Duodenal mucosa (tissue), 2 donors: ENCODE results near the gene PLG.
"Not testable (repeated sequence)": the region's sequence is repeated elsewhere in the genome, so short reads cannot be mapped to it uniquely, and the experiment has no call there.

Source experiments
- H3K27ac ChIP-seq: one replicate; pipeline ENCODE4 v1.7.0; 2013; ENCODE audit warnings: low read depth, low read length
- H3K27me3 ChIP-seq, 2 donors: one replicate each; pipeline ENCODE4 v1.7.0; 2013; ENCODE audit warnings: low read length in 2 of 2, control low read depth in 1 of 2; ENCODE audit not compliant: insufficient read depth in 2 of 2, control insufficient read depth in 1 of 2
- H3K36me3 ChIP-seq, 2 donors: one replicate each; pipeline ENCODE4 v1.7.0; 2013; ENCODE audit warnings: low read length in 2 of 2, control low read depth in 1 of 2; ENCODE audit not compliant: insufficient read depth in 2 of 2, control insufficient read depth in 1 of 2
- H3K4me1 ChIP-seq, 2 donors: one replicate each; pipeline ENCODE4 v1.7.0; 2013; ENCODE audit warnings: low read length in 2 of 2, control low read depth in 1 of 2; ENCODE audit not compliant: insufficient read depth in 2 of 2, control insufficient read depth in 1 of 2
- H3K4me3 ChIP-seq, 2 donors: one replicate each; pipeline ENCODE4 v1.7.0; 2013; ENCODE audit warnings: low read length in 2 of 2, low read depth in 1 of 2
- H3K9ac ChIP-seq, 2 donors: one replicate each; pipeline ENCODE4 v1.7.0; 2013; ENCODE audit warnings: low read length in 2 of 2, low read depth in 1 of 2
- H3K9me3 ChIP-seq, 2 donors: one replicate each; pipeline ENCODE4 v1.7.0; 2013; ENCODE audit warnings: low read length in 2 of 2, control low read depth in 1 of 2; ENCODE audit not compliant: control insufficient read depth in 1 of 2

PLG gene

DNA sequence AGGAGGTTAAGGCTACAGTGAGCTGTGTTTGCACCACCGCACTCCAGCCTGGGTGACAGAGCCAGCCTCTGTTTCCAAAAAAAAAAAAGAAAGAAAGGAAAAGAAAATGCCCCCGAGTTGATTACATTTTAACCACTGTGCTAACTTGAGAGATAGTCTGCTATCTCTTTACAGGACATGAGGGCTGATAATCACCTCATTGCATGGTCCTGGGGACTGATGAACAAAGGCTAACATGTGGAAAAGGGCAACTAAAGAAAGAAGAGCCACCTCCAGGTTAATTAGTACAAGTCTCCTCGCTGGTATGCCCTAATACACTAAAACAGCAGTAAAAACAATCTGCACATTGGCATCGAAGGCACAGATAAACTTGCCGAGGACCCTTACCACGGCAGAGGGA, 4.2 kb upstream of the PLG start:
- Histone ChIP-seq H3K4me3 (no peak overlapping the region), H3K9ac (no peak overlapping the region), H3K27ac (no peak overlapping the region), H3K4me1 (no peaks in the 10 kb centered on the region), H3K36me3 (no peaks in the 10 kb centered on the region), H3K27me3 (no peaks in the 10 kb centered on the region), H3K9me3 (no peaks in the 10 kb centered on the region)

DNA sequence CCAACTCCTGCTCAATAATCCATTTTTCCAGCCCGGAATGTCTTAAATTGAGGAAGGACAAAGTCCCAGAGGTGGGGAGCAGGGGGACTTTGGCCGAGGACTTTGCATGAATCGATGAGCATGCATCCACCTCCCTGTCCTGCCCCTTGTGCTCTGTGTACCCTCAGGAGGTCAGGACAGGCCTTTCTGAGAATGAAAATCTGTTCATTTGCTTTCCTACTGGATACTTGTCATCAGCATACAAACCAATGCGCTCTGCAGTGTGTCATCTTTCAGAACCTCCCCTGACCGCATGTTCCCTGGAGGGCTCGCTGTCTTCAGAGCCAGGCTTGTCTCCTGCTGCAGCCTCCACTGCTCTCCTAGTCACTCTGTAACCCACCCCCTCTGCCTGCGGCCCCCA, 2.6 kb downstream of the PLG start:
- not testable (repeated sequence) for H3K27ac ChIP-seq, H3K4me1 ChIP-seq, H3K27me3 ChIP-seq, H3K36me3 ChIP-seq, H3K9ac ChIP-seq, H3K9me3 ChIP-seq, H3K4me3 ChIP-seq

DNA sequence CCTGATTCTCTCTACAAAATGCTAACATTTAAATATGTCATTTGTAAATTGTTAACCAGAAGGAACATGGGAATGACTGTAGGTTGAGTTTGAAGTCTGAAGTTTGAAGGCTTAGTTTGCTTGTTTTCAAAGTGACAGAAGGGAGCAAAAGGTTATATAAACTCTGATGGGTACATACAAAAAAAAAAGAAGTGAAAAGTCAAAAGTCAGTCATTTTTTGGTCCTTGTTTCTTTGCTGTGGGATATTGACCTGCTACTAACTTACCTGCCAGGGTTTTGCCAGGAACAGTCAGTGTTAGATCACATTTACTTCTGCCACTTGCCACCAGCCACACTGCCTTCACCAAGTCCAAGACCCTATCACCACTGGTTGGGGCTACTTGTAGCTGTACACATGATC, 6.9 kb downstream of the PLG start:
- not testable (repeated sequence) for H3K9me3 ChIP-seq, H3K27ac ChIP-seq, H3K27me3 ChIP-seq, H3K36me3 ChIP-seq, H3K9ac ChIP-seq, H3K4me3 ChIP-seq, H3K4me1 ChIP-seq

DNA sequence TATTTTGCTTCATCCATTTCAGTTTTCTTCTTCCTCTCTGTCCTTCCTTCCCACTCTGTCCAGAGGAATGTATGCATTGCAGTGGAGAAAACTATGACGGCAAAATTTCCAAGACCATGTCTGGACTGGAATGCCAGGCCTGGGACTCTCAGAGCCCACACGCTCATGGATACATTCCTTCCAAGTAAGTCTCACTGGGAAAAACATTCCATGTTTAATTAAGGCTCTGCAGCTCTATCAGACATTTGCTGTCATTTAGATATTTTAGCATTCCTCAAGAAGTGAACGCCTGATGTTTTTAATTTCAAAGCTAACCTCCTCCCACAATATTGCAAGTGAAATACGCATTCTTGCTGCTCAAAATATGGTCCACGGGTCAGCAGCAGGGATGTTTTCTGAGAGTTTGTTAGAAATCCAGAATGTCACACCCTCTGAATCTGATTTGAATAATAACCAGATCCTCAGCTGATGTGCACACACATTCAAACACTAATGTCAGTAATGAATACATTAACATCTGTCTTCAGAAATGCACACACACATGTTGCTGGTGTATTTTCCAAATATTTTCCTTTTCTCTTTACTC, 12.8 kb downstream of the PLG start:
- Histone ChIP-seq H3K9me3 (no peaks in the 10 kb centered on the region), H3K27ac (no peak overlapping the region), H3K4me3 (no peak overlapping the region), H3K36me3 (no peaks in the 10 kb centered on the region), H3K9ac (no peak overlapping the region), H3K27me3 (no peaks in the 10 kb centered on the region), H3K4me1 (no peaks in the 10 kb centered on the region)

DNA sequence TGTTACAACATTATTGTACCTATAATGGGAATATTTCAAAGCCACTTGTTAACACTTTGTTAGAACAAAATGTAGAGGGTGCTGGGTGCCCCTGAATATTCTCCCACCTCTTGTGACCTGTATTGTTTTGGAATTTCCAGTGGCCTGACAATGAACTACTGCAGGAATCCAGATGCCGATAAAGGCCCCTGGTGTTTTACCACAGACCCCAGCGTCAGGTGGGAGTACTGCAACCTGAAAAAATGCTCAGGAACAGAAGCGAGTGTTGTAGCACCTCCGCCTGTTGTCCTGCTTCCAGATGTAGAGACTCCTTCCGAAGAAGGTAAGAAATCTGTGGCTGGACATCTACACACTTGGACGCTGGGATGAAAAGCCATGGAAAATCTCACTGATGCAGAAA, 28.9 kb downstream of the PLG start:
- Histone ChIP-seq H3K9ac (no peak overlapping the region), H3K4me3 (no peak overlapping the region), H3K27me3 (no peaks in the 10 kb centered on the region), H3K36me3 (no peaks in the 10 kb centered on the region), H3K9me3 (no peaks in the 10 kb centered on the region), H3K4me1 (no peaks in the 10 kb centered on the region), H3K27ac (no peak overlapping the region)

DNA sequence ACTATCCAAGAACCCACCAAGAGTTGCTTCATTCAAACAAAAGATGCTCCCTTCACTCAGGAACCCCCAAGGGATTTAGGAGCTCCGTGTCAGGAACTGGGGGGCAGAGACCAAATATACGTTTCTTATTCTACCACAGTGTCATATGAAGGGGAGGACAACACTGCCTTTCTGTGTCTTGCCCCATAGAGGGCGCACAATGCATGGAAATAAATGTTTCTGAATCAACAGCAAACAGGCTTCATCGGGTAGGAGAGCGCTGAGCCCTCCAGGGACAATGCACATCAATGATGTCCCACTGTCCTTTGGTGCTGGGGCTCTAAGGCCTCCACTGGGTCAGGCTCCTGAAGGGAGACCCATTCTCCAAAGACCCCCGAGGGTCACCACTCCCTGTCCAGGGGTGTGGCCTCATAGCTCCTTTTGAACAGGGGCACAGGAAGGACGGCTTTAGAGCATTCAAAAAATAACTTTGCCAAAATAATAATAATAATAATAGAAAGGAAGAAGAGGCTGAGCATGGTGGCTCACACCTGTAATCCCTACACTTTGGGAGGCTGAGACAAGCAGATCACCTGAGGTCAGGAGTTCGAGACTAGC, 31.1 kb downstream of the PLG start:
- no peak overlapping the region for H3K9ac ChIP-seq
- H3K36me3 ChIP-seq: no peaks in the 10 kb centered on the region
- no peaks in the 10 kb centered on the region for H3K9me3 ChIP-seq
- H3K27me3 ChIP-seq: no peaks in the 10 kb centered on the region
- no peaks in the 10 kb centered on the region for H3K4me1 ChIP-seq
- no peak overlapping the region for H3K4me3 ChIP-seq
- H3K27ac ChIP-seq: no peak overlapping the region

DNA sequence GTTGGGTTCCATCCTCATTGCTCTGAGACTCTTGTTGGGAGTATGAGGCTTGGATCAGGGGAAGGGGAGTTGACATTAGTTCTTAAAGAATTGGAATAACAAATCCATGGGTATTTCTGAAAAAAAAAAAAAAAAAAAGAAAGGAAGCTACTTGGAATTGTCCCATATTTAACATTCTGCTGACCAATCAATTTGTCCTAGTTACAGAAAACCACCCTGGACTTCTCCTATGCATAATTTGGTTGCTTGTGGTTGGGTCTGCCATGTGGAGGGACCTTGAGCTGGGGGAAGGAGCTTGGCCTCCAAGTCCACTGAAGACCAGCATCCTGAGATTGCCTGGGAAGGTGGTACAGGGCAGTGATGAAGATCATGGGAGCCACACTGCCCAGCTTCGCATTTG, 32.6 kb downstream of the PLG start:
- no peak overlapping the region for H3K9ac ChIP-seq
- H3K4me3 ChIP-seq: no peak overlapping the region
- H3K27me3 ChIP-seq: no peaks in the 10 kb centered on the region
- H3K9me3 ChIP-seq: no peaks in the 10 kb centered on the region
- H3K27ac ChIP-seq: no peak overlapping the region
- H3K4me1 ChIP-seq: no peaks in the 10 kb centered on the region
- H3K36me3 ChIP-seq: no peaks in the 10 kb centered on the region

DNA sequence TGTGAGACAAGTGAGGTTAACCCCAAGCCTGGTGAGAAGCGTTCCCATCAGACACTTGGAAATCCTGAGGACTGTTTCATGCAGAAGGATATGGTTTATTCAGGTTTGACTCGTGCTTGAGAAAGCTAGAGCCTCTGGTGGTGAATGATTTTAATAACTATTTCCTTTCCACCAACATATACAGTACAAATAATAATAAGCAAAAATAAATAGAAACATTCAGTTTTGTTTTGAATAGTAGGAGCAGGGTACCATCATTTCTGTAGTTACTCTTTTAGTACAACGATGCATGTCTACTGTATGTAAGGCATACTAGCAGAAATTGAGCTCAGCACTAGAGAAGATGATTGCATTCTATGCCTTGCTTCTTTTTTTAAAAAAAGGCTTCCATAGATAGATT, 33.5 kb downstream of the PLG start:
- H3K9me3 ChIP-seq: no peaks in the 10 kb centered on the region
- no peak overlapping the region for H3K4me3 ChIP-seq
- H3K4me1 ChIP-seq: no peaks in the 10 kb centered on the region
- H3K27me3 ChIP-seq: no peaks in the 10 kb centered on the region
- H3K27ac ChIP-seq: no peak overlapping the region
- no peaks in the 10 kb centered on the region for H3K36me3 ChIP-seq
- no peak overlapping the region for H3K9ac ChIP-seq

DNA sequence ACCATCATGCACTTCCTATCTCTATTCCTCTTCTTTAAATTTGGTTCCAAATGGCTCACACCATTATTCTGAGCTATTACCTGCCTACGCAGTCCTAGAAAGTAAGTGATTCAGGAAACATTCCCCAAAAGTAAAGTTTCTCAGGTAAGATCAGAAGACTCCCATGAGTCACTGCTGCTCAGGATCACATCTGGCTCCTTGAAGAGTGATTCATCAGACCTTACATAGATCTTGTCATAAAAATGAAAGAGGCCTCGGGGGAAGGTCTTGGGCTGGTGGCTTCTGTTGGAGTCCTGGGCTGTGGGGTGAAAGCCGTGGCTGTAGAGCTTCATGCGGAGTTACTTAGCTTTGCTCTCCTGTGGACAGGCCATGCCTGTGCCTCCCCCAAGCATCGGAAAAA, 35.9 kb downstream of the PLG start:
- no peaks in the 10 kb centered on the region for H3K9me3 ChIP-seq
- no peak overlapping the region for H3K9ac ChIP-seq
- no peaks in the 10 kb centered on the region for H3K36me3 ChIP-seq
- H3K27me3 ChIP-seq: no peaks in the 10 kb centered on the region
- H3K4me1 ChIP-seq: no peaks in the 10 kb centered on the region
- no peak overlapping the region for H3K27ac ChIP-seq
- no peak overlapping the region for H3K4me3 ChIP-seq

DNA sequence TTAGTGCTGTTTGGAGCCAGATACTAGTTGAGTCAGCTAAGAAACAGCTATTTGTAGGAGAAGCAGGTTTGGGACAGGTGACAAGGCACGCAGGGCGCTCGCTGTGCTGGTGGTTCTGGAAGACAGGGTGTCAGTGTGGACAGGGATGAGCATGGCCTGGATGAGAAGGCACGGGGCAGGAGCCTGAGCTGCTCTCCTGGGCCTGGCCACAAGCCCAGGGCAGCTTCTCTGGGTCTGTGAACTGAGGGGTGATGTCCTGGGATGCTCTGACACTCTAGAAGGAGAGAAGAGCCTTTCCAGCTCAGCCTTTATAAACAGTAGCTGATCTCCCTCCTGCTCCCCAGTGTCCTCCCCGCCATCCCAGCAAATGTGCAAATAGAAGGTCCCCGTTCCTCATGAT, 37.9 kb downstream of the PLG start:
- Histone ChIP-seq H3K9ac (no peak overlapping the region), H3K4me3 (no peak overlapping the region), H3K9me3 (no peaks in the 10 kb centered on the region), H3K27me3 (no peaks in the 10 kb centered on the region), H3K36me3 (no peaks in the 10 kb centered on the region), H3K27ac (no peak overlapping the region), H3K4me1 (no peaks in the 10 kb centered on the region)

DNA sequence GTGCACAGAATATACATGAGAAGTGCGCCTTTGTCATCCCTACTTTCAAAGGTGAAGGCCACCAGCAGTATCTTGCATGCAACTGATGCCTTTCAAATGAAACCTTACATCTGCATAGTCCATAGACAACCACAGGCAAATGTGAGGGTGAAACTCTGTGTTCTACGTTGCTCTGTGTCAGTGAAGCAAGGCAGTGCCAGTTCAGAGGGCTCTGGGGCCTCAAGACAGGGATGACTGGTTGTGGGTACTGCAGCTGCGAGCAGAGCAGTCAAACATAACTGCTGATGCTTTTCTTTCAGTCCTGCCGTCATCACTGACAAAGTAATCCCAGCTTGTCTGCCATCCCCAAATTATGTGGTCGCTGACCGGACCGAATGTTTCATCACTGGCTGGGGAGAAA, 39.0 kb downstream of the PLG start:
- H3K9me3 ChIP-seq, H3K27ac ChIP-seq, H3K27me3 ChIP-seq, H3K36me3 ChIP-seq, H3K4me1 ChIP-seq, H3K9ac ChIP-seq, H3K4me3 ChIP-seq: not testable (repeated sequence)
